BLaER1 treated with 17β-estradiol and CSF1 and Interleukin-3, amounts not matched to agents 10 nM and 100 nM (cell line): ENCODE data around the gene SORCS2.

Experiments
- H3K27ac ChIP-seq, 11 experiments: shearing (Covaris generic); formaldehyde crosslinking; 2 replicates each; pipeline ENCODE4 v1.8.1; 2022
- H3K27me3 ChIP-seq, 11 experiments: shearing (Covaris generic); formaldehyde crosslinking; 2 replicates each; pipeline ENCODE4 v1.8.1; 2022
- H3K36me3 ChIP-seq, 11 experiments: shearing (Covaris generic); formaldehyde crosslinking; 2 replicates each; pipeline ENCODE4 v1.8.1; 2022
- H3K4me1 ChIP-seq, 10 experiments: shearing (Covaris generic); formaldehyde crosslinking; 2 replicates each; pipeline ENCODE4 v1.8.1; 2022
- H3K4me2 ChIP-seq, 11 experiments: shearing (Covaris generic); formaldehyde crosslinking; 2 replicates each; pipeline ENCODE4 v1.8.1; 2022
- H3K4me3 ChIP-seq, 10 experiments: shearing (Covaris generic); formaldehyde crosslinking; 2 replicates each; pipeline ENCODE4 v1.8.1; 2022
- H3K9ac ChIP-seq, 11 experiments: shearing (Covaris generic); formaldehyde crosslinking; 2 replicates each; pipeline ENCODE4 v1.8.1; 2022
- H3K9me3 ChIP-seq, 11 experiments: shearing (Covaris generic); formaldehyde crosslinking; replicated peaks in 1 of 11; 2 replicates each; pipeline ENCODE4 v1.8.1; 2022
- H4K20me1 ChIP-seq, 11 experiments: shearing (Covaris generic); formaldehyde crosslinking; 2 replicates each; pipeline ENCODE4 v1.8.1; 2022
- Cebpa-rat ChIP-seq, 11 experiments: shearing (Covaris generic); IDR thresholded peaks; 2 replicates each; pipeline ENCODE4 v1.8.1; 2022

Gene SORCS2

GRCh38 chr4:7709431-7709830, 517.1 kb downstream of the SORCS2 start:
- H3K9me3 ChIP-seq, result peaks cover 0 to 6% (median 4%) of the 10 kb centered on the region in 11 experiments; a peak in 10 of 22 replicates

GRCh38 chr4:7710126-7710525, 517.8 kb downstream of the SORCS2 start:
- H3K4me2 ChIP-seq, result peak overlapping the region in 3 of 11 experiments; percentile 56 to 68 (median 56); a peak in 2 of 22 replicates
- no peak overlapping the region for H3K27ac ChIP-seq
- H3K9ac ChIP-seq, result no peak overlapping the region
- H3K36me3 ChIP-seq, result peaks cover 0 to 5% (median 0%) of the 10 kb centered on the region in 11 experiments; a peak in 3 of 22 replicates
- no peak for TF ChIP-seq Cebpa-rat (IDR thresholded peaks at IDR 0.05)
- H3K4me1 ChIP-seq, result peaks cover 13 to 46% (median 31%) of the 10 kb centered on the region in 10 experiments
- no peaks in the 10 kb centered on the region for H3K27me3 ChIP-seq
- H3K9me3 ChIP-seq, result peaks cover 0 to 6% (median 4%) of the 10 kb centered on the region in 11 experiments; a peak in 10 of 22 replicates
- peaks cover 0 to 26% (median 0%) of the 10 kb centered on the region in 11 experiments; a peak in 6 of 22 replicates for H4K20me1 ChIP-seq
- no peak overlapping the region for H3K4me3 ChIP-seq

More at GRCh38 chr4:7709431-7709830, 517.1 kb downstream of the SORCS2 start:
- Histone ChIP-seq H3K9ac (no peak overlapping the region), H4K20me1 (peaks cover 0 to 23% (median 0%) of the 10 kb centered on the region in 11 experiments; a peak in 6 of 22 replicates), H3K4me3 (no peak overlapping the region), H3K36me3 (peaks cover 0 to 5% (median 0%) of the 10 kb centered on the region in 11 experiments; a peak in 3 of 22 replicates), H3K27me3 (no peaks in the 10 kb centered on the region), H3K4me1 (peaks cover 6 to 50% (median 33%) of the 10 kb centered on the region in 10 experiments; a peak in 19 of 20 replicates), H3K27ac (no peak overlapping the region), H3K4me2 (peak overlapping the region in 9 of 11 experiments; percentile 6 to 81 (median 51); a peak in 13 of 22 replicates)
- TF ChIP-seq Cebpa-rat (IDR thresholded peaks at IDR 0.05), result no peak

GRCh38 chr4:7710576-7711306, 518.4 kb downstream of the SORCS2 start:
- Histone ChIP-seq H3K27me3 (no peaks in the 10 kb centered on the region), H3K27ac (no peak overlapping the region; a peak in 1 of 22 replicates), H3K4me2 (peak overlapping the region in 7 of 11 experiments; percentile 8 to 56 (median 48); a peak in 12 of 22 replicates), H3K36me3 (peaks cover 0 to 5% (median 0%) of the 10 kb centered on the region in 11 experiments; a peak in 3 of 22 replicates), H4K20me1 (peaks cover 0 to 30% (median 0%) of the 10 kb centered on the region in 11 experiments; a peak in 6 of 22 replicates), H3K4me1 (peaks cover 14 to 47% (median 31%) of the 10 kb centered on the region in 10 experiments), H3K4me3 (no peak overlapping the region), H3K9me3 (peaks cover 0 to 6% (median 4%) of the 10 kb centered on the region in 11 experiments; a peak in 10 of 22 replicates), H3K9ac (peak overlapping the region in 2 of 11 experiments; percentile 4 to 5; a peak in 1 of 22 replicates)
- TF ChIP-seq Cebpa-rat (IDR thresholded peaks at IDR 0.05), result no peak

- Histone ChIP-seq H3K4me1 (peaks cover 21 to 53% (median 37%) of the 10 kb centered on the region in 10 experiments), H3K27me3 (no peaks in the 10 kb centered on the region), H3K9ac (0 out of 22 replicates have a peak overlapping the region, but pooled peaks of 1 of the 11 experiments have one; percentile 4), H3K27ac (no peak overlapping the region), H4K20me1 (peaks cover 0 to 30% (median 0%) of the 10 kb centered on the region in 11 experiments; a peak in 6 of 22 replicates), H3K9me3 (peaks cover 0 to 6% (median 4%) of the 10 kb centered on the region in 11 experiments; a peak in 10 of 22 replicates), H3K36me3 (peaks cover 0 to 5% (median 0%) of the 10 kb centered on the region in 11 experiments; a peak in 3 of 22 replicates), H3K4me2 (peak overlapping the region in 5 of 11 experiments; percentile 36 to 56 (median 53); a peak in 7 of 22 replicates), H3K4me3 (no peak overlapping the region)
- no peak for TF ChIP-seq Cebpa-rat (IDR thresholded peaks at IDR 0.05)
Observed at GRCh38 chr4:7711307-7711963, 519.1 kb downstream of the SORCS2 start.

GRCh38 chr4:7712021-7712671, 519.8 kb downstream of the SORCS2 start:
- Histone ChIP-seq H3K9ac (no peak overlapping the region), H3K4me2 (no peak overlapping the region; a peak in 1 of 22 replicates), H3K4me1 (peaks cover 28 to 59% (median 42%) of the 10 kb centered on the region in 10 experiments), H3K4me3 (no peak overlapping the region), H4K20me1 (peaks cover 0 to 33% (median 0%) of the 10 kb centered on the region in 11 experiments; a peak in 6 of 22 replicates), H3K9me3 (peaks cover 0 to 6% (median 4%) of the 10 kb centered on the region in 11 experiments; a peak in 10 of 22 replicates), H3K27ac (no peak overlapping the region), H3K36me3 (peaks cover 0 to 5% (median 0%) of the 10 kb centered on the region in 11 experiments; a peak in 3 of 22 replicates), H3K27me3 (no peaks in the 10 kb centered on the region)
- no peak for TF ChIP-seq Cebpa-rat (IDR thresholded peaks at IDR 0.05)

- H3K27ac ChIP-seq, result no peak overlapping the region
- H3K27me3 ChIP-seq, result no peaks in the 10 kb centered on the region
- H3K4me1 ChIP-seq, result peaks cover 33 to 65% (median 44%) of the 10 kb centered on the region in 10 experiments
- no peak for TF ChIP-seq Cebpa-rat (IDR thresholded peaks at IDR 0.05)
- peak overlapping the region in 2 of 10 experiments; percentile 37 to 40; a peak in 2 of 20 replicates for H3K4me3 ChIP-seq
- peaks cover 0 to 37% (median 0%) of the 10 kb centered on the region in 11 experiments; a peak in 6 of 22 replicates for H4K20me1 ChIP-seq
- peaks cover 0 to 6% (median 4%) of the 10 kb centered on the region in 11 experiments; a peak in 10 of 22 replicates for H3K9me3 ChIP-seq
- H3K4me2 ChIP-seq, result peak overlapping the region in 3 of 11 experiments; percentile 71 to 93 (median 80); a peak in 5 of 22 replicates
- H3K9ac ChIP-seq, result no peak overlapping the region; a peak in 1 of 22 replicates
- H3K36me3 ChIP-seq, result peaks cover 0 to 5% (median 0%) of the 10 kb centered on the region in 11 experiments; a peak in 3 of 22 replicates
Observed at GRCh38 chr4:7713757-7714156, 521.4 kb downstream of the SORCS2 start.

- Histone ChIP-seq H3K27ac (no peak overlapping the region), H4K20me1 (peaks cover 0 to 37% (median 0%) of the 10 kb centered on the region in 11 experiments; a peak in 6 of 22 replicates), H3K4me3 (peak overlapping the region in 2 of 10 experiments; percentile 37 to 40; a peak in 3 of 20 replicates), H3K36me3 (peaks cover 0 to 5% (median 0%) of the 10 kb centered on the region in 11 experiments; a peak in 3 of 22 replicates), H3K27me3 (no peaks in the 10 kb centered on the region), H3K9ac (no peak overlapping the region), H3K9me3 (peaks cover 0 to 6% (median 4%) of the 10 kb centered on the region in 11 experiments; a peak in 10 of 22 replicates), H3K4me2 (peak overlapping the region in 3 of 11 experiments; percentile 71 to 93 (median 80); a peak in 5 of 22 replicates), H3K4me1 (peaks cover 33 to 65% (median 43%) of the 10 kb centered on the region in 10 experiments)
- no peak for TF ChIP-seq Cebpa-rat (IDR thresholded peaks at IDR 0.05)
Observed at GRCh38 chr4:7714176-7714575, 521.8 kb downstream of the SORCS2 start.
